HEK293T (cell line): ENCODE data around the gene ACP4.
"Not testable (repeated sequence)": the region's sequence is repeated elsewhere in the genome, so short reads cannot be mapped to it uniquely, and the experiment has no call there.

Experiments used
- CTCF ChIA-PET: fragments of 350-600 bp; formaldehyde crosslinking; extraction: SDS; loops from one replicate; lab custom pipeline; 2021; ENCODE audit warnings: antibody characterized with exemption, inconsistent platforms; lab: Yijun Ruan, JAX
- POLR2A ChIA-PET: fragments of 350-600 bp; formaldehyde crosslinking; extraction: SDS; loops from one replicate; lab custom pipeline; 2020; ENCODE audit warnings: antibody characterized with exemption, inconsistent platforms; lab: Yijun Ruan, JAX
- DNase-seq: peaks from one replicate; pipeline ENCODE4 v3.0.0; 2012; ENCODE audit warnings: mixed read lengths; ENCODE audit errors: extremely low spot score
- ARNT ChIP-seq: fragments of 450-650 bp; IDR thresholded peaks from 2 replicates; pipeline ENCODE4 v1.6.1; 2017; ENCODE audit warnings: mild to moderate bottlenecking
- BHLHE40 ChIP-seq: fragments of 450-650 bp; IDR thresholded peaks from 2 replicates; pipeline ENCODE4 v1.6.1; 2016; ENCODE audit warnings: mild to moderate bottlenecking, moderate library complexity, borderline replicate concordance
- CTBP1 ChIP-seq: fragments of 450-650 bp; IDR thresholded peaks from 2 replicates; pipeline ENCODE4 v1.6.1; 2016; ENCODE audit warnings: borderline replicate concordance
- ELF4 ChIP-seq: fragments of 450-650 bp; IDR thresholded peaks from 2 replicates; pipeline ENCODE4 v1.6.1; 2017; ENCODE audit warnings: antibody characterized with exemption
- FOXA1 ChIP-seq: fragments of 450-650 bp; IDR thresholded peaks from 2 replicates; pipeline ENCODE4 v1.6.1; 2016; ENCODE audit warnings: mild to moderate bottlenecking
- FOXK2 ChIP-seq: fragments of 450-650 bp; IDR thresholded peaks from 2 replicates; pipeline ENCODE4 v1.6.1; 2016; ENCODE audit warnings: mild to moderate bottlenecking
- FOXM1 ChIP-seq: fragments of 450-650 bp; IDR thresholded peaks from 2 replicates; pipeline ENCODE4 v1.6.1; 2017; ENCODE audit warnings: mild to moderate bottlenecking, borderline replicate concordance
- HDGF ChIP-seq: fragments of 450-650 bp; IDR thresholded peaks from 2 replicates; pipeline ENCODE4 v1.6.1; 2017; ENCODE audit warnings: antibody characterized with exemption, borderline replicate concordance
- L3MBTL2 ChIP-seq: fragments of 450-650 bp; conservative IDR thresholded peaks from 2 replicates; pipeline ENCODE4 v1.6.1; 2016; ENCODE audit warnings: mild to moderate bottlenecking
- LEF1 ChIP-seq: fragments of 450-650 bp; IDR thresholded peaks from 2 replicates; pipeline ENCODE4 v1.6.1; 2017; ENCODE audit warnings: mild to moderate bottlenecking, borderline replicate concordance
- NFRKB ChIP-seq: fragments of 450-650 bp; IDR thresholded peaks from 2 replicates; pipeline ENCODE4 v1.6.1; 2016; ENCODE audit warnings: mild to moderate bottlenecking, moderate library complexity
- PKNOX1 ChIP-seq: fragments of 450-650 bp; IDR thresholded peaks from 2 replicates; pipeline ENCODE4 v1.6.1; 2016
- SP1 ChIP-seq: fragments of 450-650 bp; IDR thresholded peaks from 2 replicates; pipeline ENCODE4 v1.6.1; 2017
- SUZ12 ChIP-seq: fragments of 450-650 bp; IDR thresholded peaks from 2 replicates; pipeline ENCODE4 v1.6.1; 2016; ENCODE audit warnings: mild to moderate bottlenecking
- TARDBP ChIP-seq: fragments of 450-650 bp; IDR thresholded peaks from 2 replicates; pipeline ENCODE4 v1.6.1; 2016
- ZNF384 ChIP-seq: fragments of 450-650 bp; IDR thresholded peaks from 2 replicates; pipeline ENCODE4 v1.6.1; 2016

The ACP4 gene

DNA sequence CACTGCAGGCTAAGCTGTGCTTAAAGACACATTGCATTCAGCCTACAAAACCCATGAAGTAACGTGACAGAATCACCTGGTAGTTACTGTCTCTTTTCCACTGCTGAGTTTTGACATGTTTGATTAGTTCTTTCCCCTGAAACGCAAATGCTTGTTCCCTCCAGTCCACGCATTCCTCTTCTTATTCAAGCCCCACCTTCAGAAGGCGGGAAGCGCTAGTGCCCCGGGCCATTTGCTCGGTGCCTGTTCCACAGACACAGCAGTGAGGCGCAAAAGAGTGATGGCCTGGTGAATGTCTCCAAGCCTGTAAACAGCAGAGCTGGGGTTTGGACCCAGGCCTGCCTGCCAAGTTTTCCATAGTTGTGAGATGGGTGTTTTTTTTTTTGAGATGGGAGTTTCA lies 10.9 kb downstream of the ACP4 start:
- ChIA-PET CTCF (no interaction called here), POLR2A (no interaction called here)
- TF ChIP-seq FOXM1 (no peak), SUZ12 (no peak), SP1 (no peak), FOXA1 (no peak), FOXK2 (no peak), LEF1 (no peak), NFRKB (no peak), ZNF384 (no peak), L3MBTL2 (no peak), ELF4 (no peak), TARDBP (no peak), CTBP1 (no peak)
- no peak for DNase-seq

DNA sequence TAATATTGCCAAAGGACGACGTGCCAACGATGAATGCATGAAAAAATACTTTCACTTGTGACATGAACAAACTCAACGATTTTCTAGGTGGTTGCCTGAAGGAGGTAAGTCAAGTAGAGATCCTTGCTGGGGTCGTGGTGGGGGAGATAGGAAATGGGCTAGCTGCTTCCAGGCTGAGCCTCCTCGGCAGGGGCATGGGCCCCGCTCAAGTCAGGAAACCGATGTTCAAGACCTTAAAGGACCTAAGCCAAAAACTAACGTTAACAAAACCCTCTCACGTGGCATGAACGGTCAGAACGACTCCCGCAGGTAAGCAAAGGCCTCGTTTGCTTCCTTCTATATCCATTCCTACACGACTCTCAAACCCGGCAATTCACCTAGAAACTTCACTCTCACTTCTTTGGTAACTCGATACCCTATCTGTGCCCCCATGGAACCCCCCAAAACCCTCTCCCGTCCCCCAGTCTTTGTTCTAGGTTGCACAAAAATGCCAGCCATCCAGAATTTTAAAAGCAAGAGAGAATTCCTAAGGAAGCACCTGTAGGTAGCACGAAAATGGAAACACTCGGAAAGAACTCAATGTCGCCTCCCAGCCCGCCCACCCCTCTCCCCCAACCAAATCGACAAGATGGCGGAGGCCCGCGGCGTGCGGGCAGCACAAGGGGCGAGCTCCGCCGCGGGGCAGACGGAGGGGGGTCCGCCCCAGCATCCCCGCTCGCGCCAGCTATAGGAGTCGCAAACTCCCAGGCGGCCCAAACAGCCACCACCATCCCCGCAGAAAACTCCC lies 13.6 kb downstream of the ACP4 start:
- peak; percentile 55 for DNase-seq
- CTCF ChIA-PET = no interaction called here
- TF ChIP-seq FOXM1 (no peak), BHLHE40 (0 out of 2 replicates have a peak, but pooled peaks have one; percentile 26)
- POLR2A ChIA-PET = interaction anchor here (0.6 to 3.2 kb wide), 7 partner anchors 9 to 118 kb away, joined by 3 to 46 read pairs (median 6); partner anchors contain the start of gene KLK3

- TF ChIP-seq CTBP1 (peak; percentile 21; the same call in 1 of the 2 replicates), ELF4 (peak; percentile 92), L3MBTL2 (peak; percentile 90), FOXK2 (no peak), ARNT (0 out of 2 replicates have a peak, but pooled peaks have one; percentile 11), FOXM1 (no peak), NFRKB (peak; percentile 90), FOXA1 (no peak), SUZ12 (no peak), PKNOX1 (peak; percentile 99)
- POLR2A ChIA-PET = interaction anchor here (0.6 to 3.2 kb wide), 19 partner anchors 9 to 304 kb away, joined by 3 to 46 read pairs (median 4); partner anchors contain the start of genes CLEC11A, CTU1 and KLK3
- CTCF ChIA-PET = interaction anchor here (0.5 to 1.1 kb wide), 3 partner anchors 8 to 229 kb away, joined by 3 to 5 read pairs (median 3); no protein-coding TSS in a partner anchor
- DNase-seq = peak; percentile 97
Observed at GRCh38 chr19:50804420-50805272, 14.4 kb downstream of the ACP4 start.

GRCh38 chr19:50808856-50809255 lies 18.6 kb downstream of the ACP4 start:
- DNase-seq = no peak
- TF ChIP-seq SP1 (no peak), TARDBP (no peak), L3MBTL2 (no peak), FOXA1 (no peak), NFRKB (no peak), HDGF (no peak), ZNF384 (no peak), ARNT (no peak), PKNOX1 (no peak), CTBP1 (no peak), ELF4 (no peak), FOXM1 (no peak)
- ChIA-PET CTCF (no interaction called here), POLR2A (no interaction called here)

GRCh38 chr19:50811622-50812238 lies 21.5 kb downstream of the ACP4 start:
- POLR2A ChIA-PET, DNase-seq, CTCF ChIA-PET: not testable (repeated sequence)

DNA sequence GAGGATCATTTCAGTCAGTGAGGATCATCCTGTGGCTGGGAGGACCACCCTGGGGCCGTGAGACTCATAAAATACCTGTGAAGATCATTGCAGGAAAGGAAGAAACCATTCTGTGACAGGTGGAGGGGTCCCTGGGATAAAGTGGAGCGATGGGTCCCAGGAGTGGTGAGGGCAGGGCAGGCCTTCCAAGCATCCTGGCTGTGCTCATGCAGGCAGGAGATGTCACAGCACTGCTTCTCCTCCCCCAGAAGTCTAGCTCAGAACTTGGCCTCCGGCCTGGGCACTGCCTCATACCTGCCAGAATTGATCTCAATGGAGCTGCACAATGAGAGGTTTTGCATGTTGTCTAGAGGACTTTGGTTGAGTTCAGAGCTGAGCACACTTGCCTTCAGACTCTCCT lies 22.3 kb downstream of the ACP4 start:
- ChIA-PET CTCF (no interaction called here), POLR2A (no interaction called here)
- no peak for DNase-seq

More for the DNA sequence above, 22.3 kb downstream of the ACP4 start:
- no peak for TF ChIP-seq ELF4
- no peak for TF ChIP-seq TARDBP
- TF ChIP-seq ZNF384 = no peak
- TF ChIP-seq CTBP1 = no peak
- TF ChIP-seq LEF1 = no peak
- TF ChIP-seq ARNT = no peak
- TF ChIP-seq FOXM1 = no peak
- TF ChIP-seq PKNOX1 = no peak
- no peak for TF ChIP-seq BHLHE40
- no peak for TF ChIP-seq HDGF
- TF ChIP-seq FOXA1 = no peak
- no peak for TF ChIP-seq L3MBTL2
- no peak for TF ChIP-seq NFRKB
